ENCODE results near the gene TTC5. TPM values are rescaled to one million over a fixed set of nuclear protein-coding genes. Genes with fewer than 3 reads are reported as not detected.
A peak's percentile ranks its signal among the peaks of the same experiment; 100 is the strongest.
"Not testable (repeated sequence)": the region's sequence is repeated elsewhere in the genome, so short reads cannot be mapped to it uniquely, and the experiment has no call there.

The TTC5 gene, protein sequence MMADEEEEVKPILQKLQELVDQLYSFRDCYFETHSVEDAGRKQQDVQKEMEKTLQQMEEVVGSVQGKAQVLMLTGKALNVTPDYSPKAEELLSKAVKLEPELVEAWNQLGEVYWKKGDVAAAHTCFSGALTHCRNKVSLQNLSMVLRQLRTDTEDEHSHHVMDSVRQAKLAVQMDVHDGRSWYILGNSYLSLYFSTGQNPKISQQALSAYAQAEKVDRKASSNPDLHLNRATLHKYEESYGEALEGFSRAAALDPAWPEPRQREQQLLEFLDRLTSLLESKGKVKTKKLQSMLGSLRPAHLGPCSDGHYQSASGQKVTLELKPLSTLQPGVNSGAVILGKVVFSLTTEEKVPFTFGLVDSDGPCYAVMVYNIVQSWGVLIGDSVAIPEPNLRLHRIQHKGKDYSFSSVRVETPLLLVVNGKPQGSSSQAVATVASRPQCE
- total RNA-seq, result 30.4 and 31.2 TPM in 2 replicates

- H3K36me3 Mint-ChIP-seq (ENCODE audit: low read depth), result peaks cover 22% of the 10 kb centered on the region
- peaks cover 29% of the 10 kb centered on the region for H3K4me1 Mint-ChIP-seq (ENCODE audit: low read depth)
- H3K27me3 Mint-ChIP-seq (ENCODE audit: low read depth), result no peaks in the 10 kb centered on the region
- peak within 1 kb of the TSS; percentile 92 for H3K4me3 Mint-ChIP-seq (ENCODE audit: low read depth)
- intact Hi-C loops (cut with micrococcal nuclease), result no loop called here
- DNase-seq (ENCODE audit: low spot score), result peak; percentile 85
- peak within 1 kb of the TSS; percentile 86 for H3K27ac Mint-ChIP-seq
- no peaks in the 10 kb centered on the region for H3K9me3 Mint-ChIP-seq
Observed at GRCh38 chr14:20305265-20306078, at the start of gene TTC5. TTC5 (minus strand) TSS chr14:20305951; CDS start chr14:20305937, 14 bp downstream.

DNA sequence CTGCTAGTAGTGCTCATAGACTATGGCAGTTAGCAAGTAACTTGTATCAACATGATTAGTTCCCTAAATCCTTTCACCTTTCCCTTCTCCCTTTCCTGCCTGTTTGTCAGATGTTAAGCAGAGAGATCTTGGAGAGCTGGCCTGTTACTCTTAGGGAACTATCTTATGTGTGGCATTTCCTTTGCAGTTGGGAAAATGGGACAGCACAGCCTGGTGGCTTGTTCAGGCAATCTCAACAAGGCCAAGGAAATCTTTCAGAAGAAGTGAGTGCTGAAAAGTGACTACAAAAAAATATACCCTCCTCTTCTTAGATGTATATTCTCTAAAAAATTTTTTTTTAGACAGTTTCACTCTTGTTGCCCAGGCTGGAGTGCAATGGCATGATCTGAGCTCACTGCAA is 45.1 kb upstream of the TTC5 start:
- Mint-ChIP-seq H3K4me1 (ENCODE audit: low read depth) (peaks cover under 1% of the 10 kb centered on the region), H3K9me3 (no peaks in the 10 kb centered on the region), H3K4me3 (ENCODE audit: low read depth) (no peak overlapping the region), H3K27ac (no peak overlapping the region), H3K36me3 (ENCODE audit: low read depth) (peaks cover 67% of the 10 kb centered on the region), H3K27me3 (ENCODE audit: low read depth) (no peaks in the 10 kb centered on the region)
- intact Hi-C loops (cut with micrococcal nuclease), result no loop called here
- no peak for DNase-seq (ENCODE audit: low spot score)

GRCh38 chr14:20350282-20350681 is 44.5 kb upstream of the TTC5 start:
- peaks cover 6% of the 10 kb centered on the region for H3K4me1 Mint-ChIP-seq (ENCODE audit: low read depth)
- H3K9me3 Mint-ChIP-seq, result no peaks in the 10 kb centered on the region
- peaks cover 68% of the 10 kb centered on the region for H3K36me3 Mint-ChIP-seq (ENCODE audit: low read depth)
- no peak for DNase-seq (ENCODE audit: low spot score)
- no peak overlapping the region for H3K27ac Mint-ChIP-seq
- H3K4me3 Mint-ChIP-seq (ENCODE audit: low read depth), result no peak overlapping the region
- intact Hi-C loops (cut with micrococcal nuclease), result no loop called here
- no peaks in the 10 kb centered on the region for H3K27me3 Mint-ChIP-seq (ENCODE audit: low read depth)

- peaks cover 53% of the 10 kb centered on the region for H3K36me3 Mint-ChIP-seq (ENCODE audit: low read depth)
- H3K9me3 Mint-ChIP-seq, result no peaks in the 10 kb centered on the region
- intact Hi-C loops (cut with micrococcal nuclease), result no loop called here
- no peak for DNase-seq (ENCODE audit: low spot score)
- H3K4me3 Mint-ChIP-seq (ENCODE audit: low read depth), result no peak overlapping the region
- no peaks in the 10 kb centered on the region for H3K27me3 Mint-ChIP-seq (ENCODE audit: low read depth)
- no peak overlapping the region for H3K27ac Mint-ChIP-seq
- H3K4me1 Mint-ChIP-seq (ENCODE audit: low read depth), result peaks cover 13% of the 10 kb centered on the region
Observed at GRCh38 chr14:20347747-20348146, 42.0 kb upstream of the TTC5 start.

DNA sequence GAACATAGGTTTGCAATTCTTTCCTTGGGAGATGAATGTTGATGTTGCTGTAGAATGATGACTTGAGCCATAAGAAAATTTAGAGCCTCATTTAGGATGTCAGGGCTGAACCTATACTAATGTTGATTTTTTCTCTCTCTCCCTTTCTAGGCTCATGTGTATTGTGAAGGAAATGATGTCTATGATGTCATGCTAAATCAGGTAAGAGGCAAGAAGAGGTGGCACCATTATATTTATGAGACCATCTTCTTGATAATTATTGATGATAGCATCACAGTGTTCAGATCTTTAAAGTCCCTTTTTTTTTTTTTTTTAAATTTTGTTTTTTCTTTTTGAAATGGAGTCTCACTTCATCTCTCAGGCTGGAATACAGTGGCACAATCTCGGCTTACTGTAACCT is 41.0 kb upstream of the TTC5 start:
- H3K36me3 Mint-ChIP-seq (ENCODE audit: low read depth), result peaks cover 43% of the 10 kb centered on the region
- no peak for DNase-seq (ENCODE audit: low spot score)
- H3K27me3 Mint-ChIP-seq (ENCODE audit: low read depth), result no peaks in the 10 kb centered on the region
- H3K4me1 Mint-ChIP-seq (ENCODE audit: low read depth), result peaks cover 13% of the 10 kb centered on the region
- H3K27ac Mint-ChIP-seq, result no peak overlapping the region
- no peaks in the 10 kb centered on the region for H3K9me3 Mint-ChIP-seq
- intact Hi-C loops (cut with micrococcal nuclease), result no loop called here
- no peak overlapping the region for H3K4me3 Mint-ChIP-seq (ENCODE audit: low read depth)

DNA sequence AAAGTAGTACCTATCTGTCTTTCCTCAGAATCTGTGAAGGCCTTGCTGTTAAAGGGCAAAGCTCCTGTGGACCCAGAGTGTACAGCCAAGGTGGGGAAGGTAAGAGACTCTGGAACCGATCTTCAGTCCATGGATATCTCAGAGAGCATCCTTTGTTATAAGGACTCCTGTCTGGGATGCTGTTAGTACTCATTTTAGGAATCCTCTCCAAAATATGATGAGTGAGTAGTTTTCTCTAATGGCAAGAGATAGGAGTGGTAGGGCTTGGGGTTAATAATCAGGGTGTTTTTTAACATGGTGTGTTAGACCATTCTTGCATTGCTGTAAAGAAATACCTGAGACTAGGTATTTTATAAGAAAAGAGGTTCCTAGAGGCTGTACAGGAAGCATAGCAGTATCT is 39.6 kb upstream of the TTC5 start:
- Mint-ChIP-seq H3K4me1 (ENCODE audit: low read depth) (peaks cover 13% of the 10 kb centered on the region), H3K36me3 (ENCODE audit: low read depth) (peaks cover 37% of the 10 kb centered on the region), H3K4me3 (ENCODE audit: low read depth) (no peak overlapping the region), H3K27ac (peak overlapping the region; percentile 72), H3K27me3 (ENCODE audit: low read depth) (no peaks in the 10 kb centered on the region), H3K9me3 (no peaks in the 10 kb centered on the region)
- intact Hi-C loops (cut with micrococcal nuclease), result no loop called here
- no peak for DNase-seq (ENCODE audit: low spot score)

DNA sequence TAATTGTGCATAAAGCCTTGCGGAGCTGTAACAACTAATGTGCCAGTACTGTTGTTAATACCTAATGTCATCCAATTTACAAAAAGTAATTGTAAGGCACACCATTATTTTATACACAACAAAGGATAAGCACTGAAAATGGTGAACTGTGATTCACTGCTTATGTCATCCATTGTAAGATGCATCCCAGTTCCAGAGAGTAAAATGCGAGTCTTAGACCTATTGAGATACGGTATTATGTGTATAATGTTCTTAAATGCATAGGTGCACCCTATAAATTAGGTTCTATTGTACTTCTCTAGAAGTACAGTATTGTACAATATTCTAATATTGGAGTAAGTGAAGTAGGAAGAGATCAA is 38.1 kb upstream of the TTC5 start:
- no peaks in the 10 kb centered on the region for H3K9me3 Mint-ChIP-seq
- peak overlapping the region; percentile 94 for H3K27ac Mint-ChIP-seq
- peaks cover 13% of the 10 kb centered on the region for H3K4me1 Mint-ChIP-seq (ENCODE audit: low read depth)
- H3K4me3 Mint-ChIP-seq (ENCODE audit: low read depth), result peak overlapping the region; percentile 98
- intact Hi-C loops (cut with micrococcal nuclease), result loop anchor here (1.0 to 2.0 kb wide), 9 partner anchors 11 to 339 kb away; partner anchors contain the start of genes APEX1, CCNB1IP1, PIP4P1 and PNP
- peaks cover 29% of the 10 kb centered on the region for H3K36me3 Mint-ChIP-seq (ENCODE audit: low read depth)
- no peak for DNase-seq (ENCODE audit: low spot score)
- peaks cover 2% of the 10 kb centered on the region for H3K27me3 Mint-ChIP-seq (ENCODE audit: low read depth)

- intact Hi-C loops (cut with micrococcal nuclease), result loop anchor here (1.0 to 2.0 kb wide), 9 partner anchors 10 to 340 kb away; partner anchors contain the start of genes APEX1, CCNB1IP1, PIP4P1 and PNP
- H3K27ac Mint-ChIP-seq, result peak within 1 kb of the TSS; percentile 94
- peak; percentile 94 for DNase-seq (ENCODE audit: low spot score)
- peaks cover 3% of the 10 kb centered on the region for H3K27me3 Mint-ChIP-seq (ENCODE audit: low read depth)
- H3K9me3 Mint-ChIP-seq, result no peaks in the 10 kb centered on the region
- peaks cover 13% of the 10 kb centered on the region for H3K4me1 Mint-ChIP-seq (ENCODE audit: low read depth)
- peaks cover 27% of the 10 kb centered on the region for H3K36me3 Mint-ChIP-seq (ENCODE audit: low read depth)
- H3K4me3 Mint-ChIP-seq (ENCODE audit: low read depth), result peak within 1 kb of the TSS; percentile 98
Observed at GRCh38 chr14:20343092-20343861, 37.5 kb upstream of the TTC5 start, which contains the start of gene PARP2. PARP2 (plus strand) TSS chr14:20343635; CDS start chr14:20343642, 7 bp downstream.

GRCh38 chr14:20341646-20342045 is 35.9 kb upstream of the TTC5 start:
- peaks cover 7% of the 10 kb centered on the region for H3K27me3 Mint-ChIP-seq (ENCODE audit: low read depth)
- H3K27ac Mint-ChIP-seq, result no peak overlapping the region
- peak overlapping the region; percentile 98 for H3K4me3 Mint-ChIP-seq (ENCODE audit: low read depth)

GRCh38 chr14:20341032-20341431 is 35.3 kb upstream of the TTC5 start:
- H3K27ac Mint-ChIP-seq; H3K27me3 Mint-ChIP-seq (ENCODE audit: low read depth); H3K36me3 Mint-ChIP-seq (ENCODE audit: low read depth); intact Hi-C loops (cut with micrococcal nuclease); H3K9me3 Mint-ChIP-seq; H3K4me3 Mint-ChIP-seq (ENCODE audit: low read depth); DNase-seq (ENCODE audit: low spot score): not testable (repeated sequence)
- peaks cover 13% of the 10 kb centered on the region for H3K4me1 Mint-ChIP-seq (ENCODE audit: low read depth)

More at GRCh38 chr14:20341646-20342045, 35.9 kb upstream of the TTC5 start:
- Mint-ChIP-seq H3K9me3 (no peaks in the 10 kb centered on the region), H3K36me3 (ENCODE audit: low read depth) (peaks cover 14% of the 10 kb centered on the region), H3K4me1 (ENCODE audit: low read depth) (peaks cover 13% of the 10 kb centered on the region)
- DNase-seq (ENCODE audit: low spot score), result no peak
- intact Hi-C loops (cut with micrococcal nuclease), result loop anchor here (2.0 kb wide), 4 partner anchors 25 to 341 kb away; partner anchors contain the start of genes PIP4P1 and TEP1

DNA sequence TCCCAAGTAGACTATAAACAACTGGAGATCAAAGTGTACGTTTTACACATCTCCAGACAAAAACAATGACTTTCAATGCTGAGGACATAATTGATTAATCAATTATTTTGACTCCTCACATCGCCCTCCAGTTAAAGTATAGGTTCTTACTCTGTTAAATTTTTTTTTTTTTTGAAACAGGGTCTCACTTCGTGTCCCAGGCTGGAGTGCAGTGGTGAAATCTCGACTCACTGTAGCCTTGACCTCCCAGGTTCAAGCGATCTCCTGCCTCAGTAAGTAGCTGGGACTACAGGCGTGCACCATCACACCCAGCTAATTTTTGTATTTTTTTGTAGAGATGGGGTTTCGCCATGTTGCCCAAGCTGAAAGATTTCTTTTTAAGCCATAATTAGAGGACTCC is 28.3 kb upstream of the TTC5 start:
- no peaks in the 10 kb centered on the region for H3K9me3 Mint-ChIP-seq
- peaks cover 37% of the 10 kb centered on the region for H3K4me1 Mint-ChIP-seq (ENCODE audit: low read depth)
- H3K36me3 Mint-ChIP-seq (ENCODE audit: low read depth), result peaks cover 25% of the 10 kb centered on the region
- no peak overlapping the region for H3K4me3 Mint-ChIP-seq (ENCODE audit: low read depth)
- intact Hi-C loops (cut with micrococcal nuclease), result no loop called here
- no peak overlapping the region for H3K27ac Mint-ChIP-seq
- peaks cover 6% of the 10 kb centered on the region for H3K27me3 Mint-ChIP-seq (ENCODE audit: low read depth)
- no peak for DNase-seq (ENCODE audit: low spot score)

DNA sequence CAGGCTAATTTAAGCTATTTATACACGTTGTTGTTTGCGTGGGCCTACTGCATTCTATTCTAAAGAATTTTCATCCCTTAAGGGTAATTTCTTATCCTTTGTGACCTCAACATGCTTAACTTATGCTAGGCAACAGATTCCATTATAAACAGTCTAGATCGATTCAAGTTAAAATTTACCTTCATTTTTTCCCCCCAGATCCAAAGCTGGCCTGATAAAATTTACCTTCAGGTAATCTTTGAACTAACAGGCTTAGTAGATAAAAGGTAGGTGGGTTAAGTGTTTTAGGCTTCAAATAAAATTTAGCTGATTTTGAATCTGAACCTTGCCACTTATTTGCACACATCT is 27.7 kb upstream of the TTC5 start:
- Mint-ChIP-seq H3K27me3 (ENCODE audit: low read depth) (peaks cover 4% of the 10 kb centered on the region), H3K9me3 (no peaks in the 10 kb centered on the region), H3K36me3 (ENCODE audit: low read depth) (peaks cover 30% of the 10 kb centered on the region), H3K27ac (peak overlapping the region; percentile 88), H3K4me1 (ENCODE audit: low read depth) (peaks cover 42% of the 10 kb centered on the region), H3K4me3 (ENCODE audit: low read depth) (peak overlapping the region; percentile 97)
- intact Hi-C loops (cut with micrococcal nuclease), result loop anchor here (1.0 to 2.0 kb wide), 4 partner anchors 10 to 280 kb away; partner anchors contain the start of genes APEX1, OSGEP, PARP2 and TEP1
- no peak for DNase-seq (ENCODE audit: low spot score)

Data from activated T-helper 2 cell treated with anti-CD3 and anti-CD28 coated beads, Interferon-gamma antibody, Interleukin-2, Interleukin-4, amounts not matched to agents 10 μg/mL and 5 μg/mL and 100 μg/mL, durations not matched to agents 14 hours and 24 hours and 36 hours (primary cell).